Measurements from ENCODE around the gene ACTN2. TPM values are rescaled to one million over a fixed set of nuclear protein-coding genes. Genes with fewer than 3 reads are reported as not detected.
A peak's percentile ranks its signal among the peaks of the same experiment; 100 is the strongest.

Gene ACTN2
- total RNA-seq, 1 donor from 2014 or later: 2.7 TPM

- no peak for DNase-seq
- no peaks in the 10 kb centered on the region for H3K36me3 Mint-ChIP-seq (ENCODE audit: unreplicated experiment)
- no peak overlapping the region for H3K4me3 Mint-ChIP-seq (ENCODE audit: unreplicated experiment)
- no peaks in the 10 kb centered on the region for H3K27me3 Mint-ChIP-seq (ENCODE audit: unreplicated experiment)
- TF ChIP-seq, protein P1, sequence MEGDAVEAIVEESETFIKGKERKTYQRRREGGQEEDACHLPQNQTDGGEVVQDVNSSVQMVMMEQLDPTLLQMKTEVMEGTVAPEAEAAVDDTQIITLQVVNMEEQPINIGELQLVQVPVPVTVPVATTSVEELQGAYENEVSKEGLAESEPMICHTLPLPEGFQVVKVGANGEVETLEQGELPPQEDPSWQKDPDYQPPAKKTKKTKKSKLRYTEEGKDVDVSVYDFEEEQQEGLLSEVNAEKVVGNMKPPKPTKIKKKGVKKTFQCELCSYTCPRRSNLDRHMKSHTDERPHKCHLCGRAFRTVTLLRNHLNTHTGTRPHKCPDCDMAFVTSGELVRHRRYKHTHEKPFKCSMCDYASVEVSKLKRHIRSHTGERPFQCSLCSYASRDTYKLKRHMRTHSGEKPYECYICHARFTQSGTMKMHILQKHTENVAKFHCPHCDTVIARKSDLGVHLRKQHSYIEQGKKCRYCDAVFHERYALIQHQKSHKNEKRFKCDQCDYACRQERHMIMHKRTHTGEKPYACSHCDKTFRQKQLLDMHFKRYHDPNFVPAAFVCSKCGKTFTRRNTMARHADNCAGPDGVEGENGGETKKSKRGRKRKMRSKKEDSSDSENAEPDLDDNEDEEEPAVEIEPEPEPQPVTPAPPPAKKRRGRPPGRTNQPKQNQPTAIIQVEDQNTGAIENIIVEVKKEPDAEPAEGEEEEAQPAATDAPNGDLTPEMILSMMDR (IDR thresholded peaks at IDR 0.05; ENCODE audit: partially characterized antibody, unreplicated experiment): no peak
- no peaks in the 10 kb centered on the region for H3K9me3 Mint-ChIP-seq (ENCODE audit: unreplicated experiment)
- peaks cover 15% of the 10 kb centered on the region for H3K4me1 Mint-ChIP-seq (ENCODE audit: low read depth, unreplicated experiment)
- H3K27ac Mint-ChIP-seq (ENCODE audit: unreplicated experiment): no peak overlapping the region
These were observed 42.5 kb downstream of the ACTN2 start for GRCh38 chr1:236728752-236729151.

DNA sequence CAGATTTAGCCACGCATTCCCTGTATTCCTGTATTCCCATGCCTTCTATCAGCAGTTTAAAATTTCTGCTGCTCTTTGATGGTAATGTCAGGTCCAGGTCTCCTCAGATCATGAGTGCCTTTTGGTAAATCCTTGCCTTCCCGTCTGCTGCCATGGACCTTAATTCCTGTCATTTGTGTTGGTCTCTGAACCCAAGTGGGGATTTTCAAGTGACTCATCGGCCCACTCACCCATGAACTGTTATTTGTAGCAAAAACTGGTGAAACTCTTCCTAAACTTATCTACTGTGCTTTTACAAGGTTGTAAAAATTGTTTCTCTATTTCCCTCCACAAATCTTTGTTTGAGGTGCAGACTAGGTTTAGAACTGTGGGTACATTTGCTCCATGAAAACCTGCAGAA is 47.4 kb downstream of the ACTN2 start:
- Mint-ChIP-seq H3K36me3 (ENCODE audit: unreplicated experiment) (peaks cover 3% of the 10 kb centered on the region), H3K4me3 (ENCODE audit: unreplicated experiment) (no peak overlapping the region), H3K27ac (ENCODE audit: unreplicated experiment) (no peak overlapping the region), H3K4me1 (ENCODE audit: low read depth, unreplicated experiment) (no peaks in the 10 kb centered on the region), H3K27me3 (ENCODE audit: unreplicated experiment) (no peaks in the 10 kb centered on the region), H3K9me3 (ENCODE audit: unreplicated experiment) (peaks cover 1% of the 10 kb centered on the region)
- DNase-seq: no peak
- TF ChIP-seq, protein P1 (IDR thresholded peaks at IDR 0.05; ENCODE audit: partially characterized antibody, unreplicated experiment): no peak

DNA sequence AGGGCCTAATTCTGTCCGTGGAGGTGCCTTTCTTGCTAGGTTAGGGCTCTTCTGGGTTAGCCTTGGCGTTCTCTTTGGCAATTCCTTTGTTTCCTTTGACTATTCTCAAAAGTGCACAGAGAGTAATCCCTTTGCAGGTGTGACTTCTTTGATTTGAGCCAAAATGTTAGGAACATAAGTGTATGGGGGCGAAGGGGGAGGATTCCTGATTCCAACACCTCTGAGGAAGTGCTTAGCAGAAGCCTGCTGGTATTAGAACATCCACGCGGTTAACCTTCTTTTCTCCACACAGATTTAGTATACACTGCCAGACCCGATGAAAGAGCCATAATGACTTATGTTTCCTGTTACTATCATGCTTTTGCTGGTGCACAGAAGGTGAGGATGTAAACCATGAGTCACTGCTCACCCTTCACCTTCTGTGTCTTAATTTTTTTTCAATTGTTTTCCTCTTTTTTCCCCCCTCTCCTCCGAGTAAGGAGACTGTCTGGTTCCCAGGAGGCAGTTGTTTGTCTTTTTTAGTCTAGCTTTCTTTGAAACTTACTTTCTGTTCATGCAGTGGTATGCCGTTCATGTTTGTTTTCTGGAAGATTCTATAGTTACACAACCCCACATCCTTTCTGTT is 48.0 kb downstream of the ACTN2 start:
- Mint-ChIP-seq H3K4me3 (ENCODE audit: unreplicated experiment) (no peak overlapping the region), H3K4me1 (ENCODE audit: low read depth, unreplicated experiment) (no peaks in the 10 kb centered on the region), H3K27me3 (ENCODE audit: unreplicated experiment) (no peaks in the 10 kb centered on the region), H3K27ac (ENCODE audit: unreplicated experiment) (no peak overlapping the region), H3K9me3 (ENCODE audit: unreplicated experiment) (peaks cover 1% of the 10 kb centered on the region), H3K36me3 (ENCODE audit: unreplicated experiment) (peaks cover 3% of the 10 kb centered on the region)
- TF ChIP-seq, protein P1 (IDR thresholded peaks at IDR 0.05; ENCODE audit: partially characterized antibody, unreplicated experiment): no peak
- DNase-seq: no peak

DNA sequence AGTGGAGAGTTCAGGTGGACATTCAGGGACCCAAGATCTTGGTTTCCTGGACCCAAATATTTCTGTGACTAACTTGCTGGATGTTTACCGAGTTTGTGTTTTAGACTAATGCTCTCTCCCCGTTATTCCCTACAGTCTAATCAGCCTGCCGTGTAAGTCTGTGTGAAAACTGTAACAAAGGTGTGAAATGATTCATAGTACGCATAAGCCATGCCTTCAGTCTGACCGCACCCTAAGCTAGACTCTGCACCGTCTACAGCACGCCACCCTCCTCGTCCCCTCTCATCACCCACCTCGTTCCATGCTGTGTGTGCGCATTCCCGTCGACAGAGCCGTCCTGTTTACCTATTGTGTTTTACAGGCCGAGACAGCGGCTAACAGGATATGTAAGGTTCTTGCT is 50.5 kb downstream of the ACTN2 start:
- H3K27ac Mint-ChIP-seq (ENCODE audit: unreplicated experiment): no peak overlapping the region
- H3K36me3 Mint-ChIP-seq (ENCODE audit: unreplicated experiment): peaks cover 9% of the 10 kb centered on the region
- TF ChIP-seq, protein P1 (IDR thresholded peaks at IDR 0.05; ENCODE audit: partially characterized antibody, unreplicated experiment): no peak
- no peak for DNase-seq
- no peak overlapping the region for H3K4me3 Mint-ChIP-seq (ENCODE audit: unreplicated experiment)
- peaks cover 2% of the 10 kb centered on the region for H3K27me3 Mint-ChIP-seq (ENCODE audit: unreplicated experiment)
- H3K4me1 Mint-ChIP-seq (ENCODE audit: low read depth, unreplicated experiment): no peaks in the 10 kb centered on the region
- H3K9me3 Mint-ChIP-seq (ENCODE audit: unreplicated experiment): peaks cover 8% of the 10 kb centered on the region

GRCh38 chr1:236741753-236742152 is 55.5 kb downstream of the ACTN2 start:
- Mint-ChIP-seq H3K27ac (ENCODE audit: unreplicated experiment) (no peak overlapping the region), H3K36me3 (ENCODE audit: unreplicated experiment) (peaks cover 6% of the 10 kb centered on the region), H3K27me3 (ENCODE audit: unreplicated experiment) (peaks cover 2% of the 10 kb centered on the region), H3K4me1 (ENCODE audit: low read depth, unreplicated experiment) (no peaks in the 10 kb centered on the region), H3K4me3 (ENCODE audit: unreplicated experiment) (no peak overlapping the region), H3K9me3 (ENCODE audit: unreplicated experiment) (peaks cover 9% of the 10 kb centered on the region)
- TF ChIP-seq, protein P1 (IDR thresholded peaks at IDR 0.05; ENCODE audit: partially characterized antibody, unreplicated experiment): no peak
- DNase-seq: peak; percentile 40

All from glutamatergic neuron (in vitro differentiated cells).